ENCODE data around the gene KAT2B. TPM values are rescaled to one million over a fixed set of nuclear protein-coding genes. Genes with fewer than 3 reads are reported as not detected.

The KAT2B gene
- total and polyA plus RNA-seq, 4 donors = 9.3 to 42.6 (median 17.3) TPM

GRCh38 chr3:20051123-20051806 is 11.0 kb downstream of the KAT2B start:
- ATAC-seq (ENCODE audit: insufficient read depth, low FRiP score) (no peak), DNase-seq (no peak)
- H3K9ac ChIP-seq (ENCODE audit: insufficient read depth in 1 of 2, low read length in 2 of 2) = no peak overlapping the region
- peaks cover 12 to 36% (median 21%) of the 10 kb centered on the region in 5 donors for H3K4me1 ChIP-seq (ENCODE audit: control insufficient read depth in 5 of 5, insufficient read depth in 5 of 5, low read length in 5 of 5)
- no peaks in the 10 kb centered on the region for H3K9me3 ChIP-seq (ENCODE audit: control insufficient read depth in 4 of 4, insufficient read depth in 3 of 4, low read length in 3 of 4)
- H3K4me3 ChIP-seq = no peak overlapping the region
- 94 to 97% methylated on average over 4 of the region's 4 CpGs for WGBS, 2 donors
- no peaks in the 10 kb centered on the region for H3K36me3 ChIP-seq (ENCODE audit: control insufficient read depth in 4 of 4, insufficient read depth in 4 of 4, low read length in 4 of 4)
- no peak for TF ChIP-seq CTCF (IDR thresholded peaks at IDR 0.05; ENCODE audit: control extremely low read depth, extremely low read depth)
- peak overlapping the region in 1 of 2 donors; percentile 28 for H3K27ac ChIP-seq (ENCODE audit: low read depth in 1 of 2, low read length in 1 of 2)
- H3K27me3 ChIP-seq (ENCODE audit: control insufficient read depth in 3 of 3, insufficient read depth in 3 of 3, low read length in 2 of 3) = no peaks in the 10 kb centered on the region

GRCh38 chr3:20052851-20053250 is 12.6 kb downstream of the KAT2B start:
- Histone ChIP-seq H3K36me3 (ENCODE audit: control insufficient read depth in 4 of 4, insufficient read depth in 4 of 4, low read length in 4 of 4) (no peaks in the 10 kb centered on the region), H3K4me1 (ENCODE audit: control insufficient read depth in 5 of 5, insufficient read depth in 5 of 5, low read length in 5 of 5) (peaks cover 16 to 47% (median 29%) of the 10 kb centered on the region in 5 donors)

GRCh38 chr3:20054549-20054987 is 14.3 kb downstream of the KAT2B start:
- ATAC-seq (ENCODE audit: insufficient read depth, low FRiP score) (peak; percentile 81), DNase-seq (peak in 1 of 3 donors; percentile 24)
- Histone ChIP-seq H3K4me3 (no peak overlapping the region), H3K27ac (ENCODE audit: low read depth in 1 of 2, low read length in 1 of 2) (peak overlapping the region; percentile 80 to 83), H3K27me3 (ENCODE audit: control insufficient read depth in 3 of 3, insufficient read depth in 3 of 3, low read length in 2 of 3) (no peaks in the 10 kb centered on the region), H3K4me1 (ENCODE audit: control insufficient read depth in 5 of 5, insufficient read depth in 5 of 5, low read length in 5 of 5) (peaks cover 16 to 48% (median 39%) of the 10 kb centered on the region in 5 donors), H3K9me3 (ENCODE audit: control insufficient read depth in 4 of 4, insufficient read depth in 3 of 4, low read length in 3 of 4) (no peaks in the 10 kb centered on the region), H3K36me3 (ENCODE audit: control insufficient read depth in 4 of 4, insufficient read depth in 4 of 4, low read length in 4 of 4) (no peaks in the 10 kb centered on the region), H3K9ac (ENCODE audit: insufficient read depth in 1 of 2, low read length in 2 of 2) (no peak overlapping the region)
- no peak for TF ChIP-seq CTCF (IDR thresholded peaks at IDR 0.05; ENCODE audit: control extremely low read depth, extremely low read depth)
- 34 to 45% methylated on average over 4 of the region's 4 CpGs for WGBS, 2 donors

More at GRCh38 chr3:20052851-20053250, 12.6 kb downstream of the KAT2B start:
- WGBS, 2 donors = 71 to 89% methylated on average over 7 of the region's 7 CpGs
- Histone ChIP-seq H3K27me3 (ENCODE audit: control insufficient read depth in 3 of 3, insufficient read depth in 3 of 3, low read length in 2 of 3) (no peaks in the 10 kb centered on the region), H3K9me3 (ENCODE audit: control insufficient read depth in 4 of 4, insufficient read depth in 3 of 4, low read length in 3 of 4) (no peaks in the 10 kb centered on the region), H3K9ac (ENCODE audit: insufficient read depth in 1 of 2, low read length in 2 of 2) (no peak overlapping the region), H3K4me3 (no peak overlapping the region), H3K27ac (ENCODE audit: low read depth in 1 of 2, low read length in 1 of 2) (no peak overlapping the region)
- ATAC-seq (ENCODE audit: insufficient read depth, low FRiP score) (no peak), DNase-seq (no peak)
- no peak for TF ChIP-seq CTCF (IDR thresholded peaks at IDR 0.05; ENCODE audit: control extremely low read depth, extremely low read depth)
